HG03280 (cell line): Measurements from ENCODE around the gene HSPBAP1.
A peak's percentile ranks its signal among the peaks of the same experiment; 100 is the strongest.

ENCODE experiments used
- ATAC-seq: cut with Tn5 transposase; IDR thresholded peaks from one replicate; pipeline ENCODE4 v1.9.1; 2021; ENCODE audit warnings: mild to moderate bottlenecking, moderate library complexity; ENCODE audit not compliant: unreplicated experiment

Gene HSPBAP1

GRCh38 chr3:122793568-122794416, at the start of gene HSPBAP1:
TSS of gene HSPBAP1 (minus strand) at chr3:122793831. CDS start at chr3:122793680, 151 bp downstream.
- peak; percentile 67 for ATAC-seq

GRCh38 chr3:122835590-122835989, 42.0 kb upstream of the HSPBAP1 start:
- ATAC-seq = no peak

GRCh38 chr3:122828281-122828680, 34.6 kb upstream of the HSPBAP1 start:
- no peak for ATAC-seq

GRCh38 chr3:122826278-122826677, 32.6 kb upstream of the HSPBAP1 start:
- no peak for ATAC-seq

- no peak for ATAC-seq
Measured at GRCh38 chr3:122825460-122825859, 31.8 kb upstream of the HSPBAP1 start.

GRCh38 chr3:122824465-122825381, 31.1 kb upstream of the HSPBAP1 start:
- no peak for ATAC-seq

GRCh38 chr3:122816587-122816986, 23.0 kb upstream of the HSPBAP1 start:
- ATAC-seq = no peak

- no peak for ATAC-seq
Measured at GRCh38 chr3:122810734-122811133, 17.1 kb upstream of the HSPBAP1 start.

GRCh38 chr3:122803977-122804376, 10.3 kb upstream of the HSPBAP1 start:
- no peak for ATAC-seq

- no peak for ATAC-seq
Measured at GRCh38 chr3:122802323-122802722, 8.7 kb upstream of the HSPBAP1 start.

- no peak for ATAC-seq
Measured at GRCh38 chr3:122800706-122801237, 7.1 kb upstream of the HSPBAP1 start.

- no peak for ATAC-seq
Measured at GRCh38 chr3:122800031-122800430, 6.4 kb upstream of the HSPBAP1 start.

- ATAC-seq = no peak
Measured at GRCh38 chr3:122799322-122799721, 5.7 kb upstream of the HSPBAP1 start.

GRCh38 chr3:122797291-122797690, 3.7 kb upstream of the HSPBAP1 start:
- ATAC-seq = no peak

GRCh38 chr3:122795674-122796195, 2.1 kb upstream of the HSPBAP1 start:
- no peak for ATAC-seq

- ATAC-seq = peak; percentile 82
Measured at GRCh38 chr3:122794779-122795673, 1.4 kb upstream of the HSPBAP1 start, which contains the start of gene SLC49A4. TSS of gene SLC49A4 (plus strand) at chr3:122795069. CDS start at chr3:122795193, 124 bp downstream.

- no peak for ATAC-seq
Measured at GRCh38 chr3:122794483-122794778, 800 bp upstream of the HSPBAP1 start.

- ATAC-seq = no peak
Measured at GRCh38 chr3:122789585-122790273, 3.9 kb downstream of the HSPBAP1 start.

- ATAC-seq = no peak
Measured at GRCh38 chr3:122787872-122788271, 5.8 kb downstream of the HSPBAP1 start.

- ATAC-seq = no peak
Measured at GRCh38 chr3:122786066-122786465, 7.6 kb downstream of the HSPBAP1 start.
